GM18520 (cell line): ENCODE data around the gene RIPK4.
"Not testable (repeated sequence)": the region's sequence is repeated elsewhere in the genome, so short reads cannot be mapped to it uniquely, and the experiment has no call there.

ENCODE experiments used
- ATAC-seq: cut with Tn5 transposase; IDR thresholded peaks from one replicate; pipeline ENCODE4 v1.9.1; 2021; ENCODE audit not compliant: unreplicated experiment

Gene RIPK4

DNA sequence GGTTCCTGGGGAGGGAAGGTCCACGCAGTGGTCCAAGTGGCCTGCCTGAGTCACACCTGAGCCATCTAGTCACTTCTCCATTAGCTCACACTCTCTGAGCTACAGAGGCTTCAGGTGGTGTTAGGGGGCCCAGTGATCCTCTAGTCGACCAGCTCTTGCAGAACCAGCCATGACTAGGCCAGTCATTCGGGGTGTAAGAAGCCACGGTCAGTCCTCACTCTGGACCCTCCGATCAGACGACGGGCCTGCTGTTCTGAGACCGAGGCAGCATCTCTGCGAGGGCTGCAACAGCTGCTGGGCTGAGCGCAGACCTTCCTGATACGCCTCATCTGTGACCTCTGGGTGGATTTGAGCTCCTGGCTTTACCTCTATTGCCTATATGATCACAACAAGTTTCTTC is 68.8 kb downstream of the RIPK4 start:
- no peak for ATAC-seq

DNA sequence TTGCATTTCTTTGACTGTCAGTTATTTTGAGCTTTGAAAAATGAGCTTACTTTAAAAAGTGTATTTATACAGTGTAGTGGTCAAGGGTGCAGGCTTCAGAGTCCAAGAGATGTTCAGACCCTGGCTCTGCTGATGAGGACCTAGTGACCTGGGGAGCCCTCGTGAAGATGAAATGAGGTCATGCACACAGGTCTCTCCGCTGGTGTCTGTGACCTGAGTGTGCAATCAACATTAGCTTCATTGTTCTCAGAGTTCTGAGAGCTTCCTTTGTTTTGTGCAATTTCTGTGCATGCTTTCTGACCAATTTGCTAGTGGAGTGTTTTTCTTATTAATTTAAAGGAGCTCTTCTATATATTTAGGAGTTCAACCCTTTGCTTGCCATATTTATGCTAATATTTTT is 71.3 kb downstream of the RIPK4 start:
- no peak for ATAC-seq

DNA sequence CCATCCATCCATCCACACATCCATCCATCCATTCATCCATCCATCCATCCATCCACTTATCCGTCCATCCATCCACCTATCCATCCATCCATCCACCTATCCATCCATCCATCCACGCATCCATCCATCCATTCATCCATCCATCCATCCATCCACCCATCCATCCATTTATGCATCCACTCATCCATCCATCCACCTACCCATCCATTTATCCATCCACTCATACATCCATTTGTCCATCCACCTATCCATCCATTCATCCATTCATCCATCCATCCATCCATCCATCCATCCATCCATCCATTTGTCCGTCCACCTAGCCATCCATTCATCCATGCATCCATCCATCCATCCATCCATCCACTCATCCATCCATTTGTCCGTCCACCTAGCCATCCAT is 72.8 kb downstream of the RIPK4 start:
- ATAC-seq = not testable (repeated sequence)

DNA sequence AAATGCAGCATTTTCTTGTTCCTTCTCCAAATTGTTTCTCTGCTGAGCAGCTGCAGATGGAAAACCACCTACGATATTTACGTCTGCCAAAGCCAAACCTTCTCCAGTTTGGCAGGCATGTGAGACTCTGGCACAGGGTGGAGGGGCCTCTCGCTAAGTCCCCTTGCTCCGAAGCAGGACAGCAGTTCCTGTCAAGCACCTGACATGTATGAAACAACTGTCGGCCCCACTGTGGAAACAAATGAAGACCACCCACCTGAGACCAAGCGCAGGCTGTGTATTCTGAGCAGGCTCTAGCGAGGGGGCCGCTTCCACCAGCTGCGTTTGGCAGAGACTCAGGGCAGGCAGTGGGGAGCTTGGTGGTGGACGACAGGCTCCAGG is 74.7 kb downstream of the RIPK4 start:
- ATAC-seq = no peak

GRCh38 chr21:41691205-41692184 is 75.4 kb downstream of the RIPK4 start:
- ATAC-seq = no peak
